HEK293 (cell line): ENCODE data around the gene YWHAQ.

Source experiments
- CTCF ChIA-PET: fragments of 350-600 bp; formaldehyde crosslinking; extraction: SDS; loops from one replicate; lab custom pipeline; 2021; ENCODE audit warnings: antibody characterized with exemption; lab: Yijun Ruan, JAX
- POLR2A ChIA-PET: fragments of 300-600 bp; formaldehyde crosslinking; extraction: SDS; loops from one replicate; lab custom pipeline; 2020; ENCODE audit warnings: antibody characterized with exemption, inconsistent platforms; lab: Yijun Ruan, JAX
- H3K27ac ChIP-seq: fragments of 200-500 bp; sonication (Bioruptor generic); 2 replicates; pipeline ENCODE4 v1.5.1; 2014; ENCODE audit warnings: low read depth, low read length, control low read depth, inconsistent platforms; ENCODE audit errors: extremely low read depth
- H3K36me3 ChIP-seq, 2 experiments: fragments of 200-500 bp in 1 of 2; sonication (Bioruptor generic) in 1 of 2; 1 replicate in 1 of 2; 2 replicates in 1 of 2; pipeline ENCODE4 v1.5.1; 2014 to 2017; ENCODE audit warnings: inconsistent platforms in 2 of 2, low read length in 2 of 2; ENCODE audit not compliant: control insufficient read depth in 2 of 2, insufficient read depth in 1 of 2
- H3K4me1 ChIP-seq: fragments of 200-500 bp; sonication (Bioruptor generic); 2 replicates; pipeline ENCODE4 v1.5.1; 2014; ENCODE audit warnings: mild to moderate bottlenecking, low read length, inconsistent platforms; ENCODE audit not compliant: control insufficient read depth, insufficient read depth
- H3K4me3 ChIP-seq: 2 replicates; pipeline ENCODE4 v1.5.1; 2011; ENCODE audit warnings: low read depth, mild to moderate bottlenecking, control low read depth, low read length, moderate library complexity
- H3K9me3 ChIP-seq: fragments of 200-500 bp; sonication (Bioruptor generic); 2 replicates; pipeline ENCODE4 v1.5.1; 2014; ENCODE audit warnings: low read depth, low read length, inconsistent platforms; ENCODE audit not compliant: control insufficient read depth, insufficient read depth
- GLI2 ChIP-seq: fragments of 450-650 bp; formaldehyde crosslinking; IDR thresholded peaks from 2 replicates; pipeline ENCODE4; 2017; ENCODE audit warnings: missing biosample characterization, missing genetic modification characterization, low read depth, borderline replicate concordance
- HOXA7 ChIP-seq: sonication (generic); formaldehyde crosslinking; IDR thresholded peaks from 2 replicates; pipeline ENCODE4 v1.8.1; 2022; ENCODE audit warnings: missing genetic modification reagents, borderline replicate concordance
- PRDM10 ChIP-seq: fragments of 450-650 bp; formaldehyde crosslinking; IDR thresholded peaks from 2 replicates; pipeline ENCODE4 v1.5.1; 2016; ENCODE audit warnings: missing biosample characterization, missing genetic modification characterization
- SCRT2 ChIP-seq: fragments of 450-650 bp; formaldehyde crosslinking; IDR thresholded peaks from 2 replicates; pipeline ENCODE4 v1.5.1; 2016; ENCODE audit warnings: missing biosample characterization, missing genetic modification characterization
- SETDB1 ChIP-seq: IDR thresholded peaks from one replicate; pipeline ENCODE4 v1.6.1; 2017; ENCODE audit warnings: mild to moderate bottlenecking, low read length, moderate library complexity, mixed read lengths; ENCODE audit not compliant: insufficient read length
- SP2 ChIP-seq: fragments of 450-650 bp; formaldehyde crosslinking; IDR thresholded peaks from 2 replicates; pipeline ENCODE4 v1.5.1; 2016; ENCODE audit warnings: missing biosample characterization, missing genetic modification characterization
- ZBTB1 ChIP-seq: fragments of 450-650 bp; formaldehyde crosslinking; IDR thresholded peaks from 2 replicates; pipeline ENCODE4 v1.5.1; 2016; ENCODE audit warnings: missing biosample characterization, missing genetic modification characterization
- ZBTB10 ChIP-seq: fragments of 450-650 bp; formaldehyde crosslinking; IDR thresholded peaks from 2 replicates; pipeline ENCODE4 v1.5.1; 2016; ENCODE audit warnings: missing biosample characterization, missing genetic modification characterization
- ZBTB20 ChIP-seq: fragments of 450-650 bp; formaldehyde crosslinking; IDR thresholded peaks from 2 replicates; pipeline ENCODE4 v1.5.1; 2016; ENCODE audit warnings: missing biosample characterization, missing genetic modification characterization
- ZBTB44 ChIP-seq: fragments of 450-650 bp; IDR thresholded peaks from 2 replicates; pipeline ENCODE4 v1.5.1; 2018; ENCODE audit warnings: missing biosample characterization, mild to moderate bottlenecking, missing genetic modification characterization
- ZBTB48 ChIP-seq: fragments of 450-650 bp; formaldehyde crosslinking; IDR thresholded peaks from 2 replicates; pipeline ENCODE4 v1.5.1; 2016; ENCODE audit warnings: missing biosample characterization, missing genetic modification characterization
- ZFP3 ChIP-seq: fragments of 450-650 bp; formaldehyde crosslinking; IDR thresholded peaks from 2 replicates; pipeline ENCODE4 v1.5.1; 2016; ENCODE audit warnings: low read depth, missing biosample characterization, missing genetic modification characterization
- ZNF133 ChIP-seq: fragments of 450-650 bp; formaldehyde crosslinking; IDR thresholded peaks from 2 replicates; pipeline ENCODE4 v1.5.1; 2016; ENCODE audit warnings: missing biosample characterization, missing genetic modification characterization
- ZNF138 ChIP-seq: fragments of 450-650 bp; formaldehyde crosslinking; IDR thresholded peaks from 2 replicates; pipeline ENCODE4 v1.5.1; 2016; ENCODE audit warnings: missing biosample characterization, missing genetic modification characterization, borderline replicate concordance
- ZNF157 ChIP-seq: fragments of 450-650 bp; formaldehyde crosslinking; IDR thresholded peaks from 2 replicates; pipeline ENCODE4 v1.5.1; 2016; ENCODE audit warnings: missing biosample characterization, missing genetic modification characterization
- ZNF16 ChIP-seq: fragments of 450-650 bp; formaldehyde crosslinking; IDR thresholded peaks from 2 replicates; pipeline ENCODE4 v1.5.1; 2016; ENCODE audit warnings: low read depth, missing biosample characterization, missing genetic modification characterization
- ZNF223 ChIP-seq: fragments of 450-650 bp; formaldehyde crosslinking; IDR thresholded peaks from 2 replicates; pipeline ENCODE4 v1.5.1; 2016; ENCODE audit warnings: missing biosample characterization, missing genetic modification characterization
- ZNF24 ChIP-seq: fragments of 450-650 bp; formaldehyde crosslinking; IDR thresholded peaks from 2 replicates; pipeline ENCODE4 v1.5.1; 2016; ENCODE audit warnings: missing biosample characterization, missing genetic modification characterization
- ZNF26 ChIP-seq: fragments of 450-650 bp; formaldehyde crosslinking; IDR thresholded peaks from 2 replicates; pipeline ENCODE4 v1.5.1; 2016; ENCODE audit warnings: missing biosample characterization, missing genetic modification characterization
- ZNF350 ChIP-seq: fragments of 450-650 bp; formaldehyde crosslinking; IDR thresholded peaks from 2 replicates; pipeline ENCODE4 v1.5.0; 2017; ENCODE audit warnings: missing biosample characterization, mild to moderate bottlenecking, missing genetic modification characterization
- ZNF530 ChIP-seq: fragments of 450-650 bp; formaldehyde crosslinking; IDR thresholded peaks from 2 replicates; pipeline ENCODE4 v1.5.1; 2016; ENCODE audit warnings: low read depth, missing biosample characterization, missing genetic modification characterization
- ZNF558 ChIP-seq: fragments of 450-650 bp; formaldehyde crosslinking; IDR thresholded peaks from 2 replicates; pipeline ENCODE4 v1.5.1; 2016; ENCODE audit warnings: missing biosample characterization, missing genetic modification characterization
- ZNF600 ChIP-seq: fragments of 450-650 bp; formaldehyde crosslinking; IDR thresholded peaks from 2 replicates; pipeline ENCODE4 v1.5.1; 2016; ENCODE audit warnings: missing biosample characterization, missing genetic modification characterization
- ZNF621 ChIP-seq: fragments of 450-650 bp; formaldehyde crosslinking; IDR thresholded peaks from 2 replicates; pipeline ENCODE4 v1.5.1; 2017; ENCODE audit warnings: missing biosample characterization, missing genetic modification characterization
- ZNF791 ChIP-seq: fragments of 450-650 bp; formaldehyde crosslinking; IDR thresholded peaks from 2 replicates; pipeline ENCODE4 v1.5.1; 2016; ENCODE audit warnings: missing biosample characterization, missing genetic modification characterization

YWHAQ gene

GRCh38 chr2:9629222-9630116 is 1.3 kb downstream of the YWHAQ start (continued):
- no peak for TF ChIP-seq ZBTB44 (tag by site-specific recombination)

- Histone ChIP-seq H3K9me3 (no peaks in the 10 kb centered on the region), H3K27ac (no peak overlapping the region), H3K4me1 (0 out of 2 replicates have a peak, but pooled peaks cover 4% of the 10 kb centered on the region), H3K4me3 (no peak overlapping the region), H3K36me3 (peaks cover 12 to 67% of the 10 kb centered on the region in 2 experiments)
- CTCF ChIA-PET: no interaction called here
- POLR2A ChIA-PET: interaction anchor here (1.6 kb wide), 1 partner anchor 72 kb away, joined by 4 read pairs; the partner anchor contains the start of gene ADAM17
- TF ChIP-seq PRDM10: no peak
- no peak for TF ChIP-seq ZNF26 (tag by site-specific recombination)
- no peak for TF ChIP-seq SP2 (tag by site-specific recombination)
- no peak for TF ChIP-seq ZNF530 (tag by site-specific recombination)
- TF ChIP-seq ZFP3 (tag by site-specific recombination): no peak
- no peak for TF ChIP-seq SETDB1
- TF ChIP-seq HOXA7 (CRISPR knock-in tag): no peak
- TF ChIP-seq ZNF223: no peak
- TF ChIP-seq SCRT2 (tag by site-specific recombination): no peak
- no peak for TF ChIP-seq ZNF133 (tag by site-specific recombination)
- TF ChIP-seq ZBTB1 (tag by site-specific recombination): no peak
- no peak for TF ChIP-seq ZNF791 (tag by site-specific recombination)
- no peak for TF ChIP-seq ZNF600 (tag by site-specific recombination)
- TF ChIP-seq ZNF138: no peak
Observed at GRCh38 chr2:9627310-9627709, 3.5 kb downstream of the YWHAQ start.

GRCh38 chr2:9623151-9623550 is 7.6 kb downstream of the YWHAQ start:
- Histone ChIP-seq H3K27ac (no peak overlapping the region), H3K36me3 (peaks cover 15 to 66% of the 10 kb centered on the region in 2 experiments), H3K4me3 (no peak overlapping the region), H3K4me1 (no peaks in the 10 kb centered on the region), H3K9me3 (no peaks in the 10 kb centered on the region)
- ChIA-PET CTCF (interaction anchor here (0.6 kb wide), 1 partner anchor 200 kb away, joined by 3 read pairs; the partner anchor contains the start of genes CPSF3 and ITGB1BP1), POLR2A (no interaction called here)
- no peak for TF ChIP-seq ZBTB48
- no peak for TF ChIP-seq ZNF558
- TF ChIP-seq ZBTB20 (tag by site-specific recombination): no peak
- TF ChIP-seq ZNF16 (tag by site-specific recombination): no peak
- no peak for TF ChIP-seq ZBTB10 (tag by site-specific recombination)
- no peak for TF ChIP-seq ZNF24 (tag by site-specific recombination)
- TF ChIP-seq ZNF157 (tag by site-specific recombination): no peak
- TF ChIP-seq ZNF621 (tag by site-specific recombination): no peak
- TF ChIP-seq GLI2 (tag by site-specific recombination): no peak
- no peak for TF ChIP-seq ZNF350 (tag by site-specific recombination)
